ENCODE results near the gene STMND1. TPM values are rescaled to one million over a fixed set of nuclear protein-coding genes. Genes with fewer than 3 reads are reported as not detected.

Gene STMND1
- total and polyA plus RNA-seq, 2 of the 8 experiments (the other 6 are each of a cell fraction or from before 2014, with no cell fraction given) = not detected

DNA sequence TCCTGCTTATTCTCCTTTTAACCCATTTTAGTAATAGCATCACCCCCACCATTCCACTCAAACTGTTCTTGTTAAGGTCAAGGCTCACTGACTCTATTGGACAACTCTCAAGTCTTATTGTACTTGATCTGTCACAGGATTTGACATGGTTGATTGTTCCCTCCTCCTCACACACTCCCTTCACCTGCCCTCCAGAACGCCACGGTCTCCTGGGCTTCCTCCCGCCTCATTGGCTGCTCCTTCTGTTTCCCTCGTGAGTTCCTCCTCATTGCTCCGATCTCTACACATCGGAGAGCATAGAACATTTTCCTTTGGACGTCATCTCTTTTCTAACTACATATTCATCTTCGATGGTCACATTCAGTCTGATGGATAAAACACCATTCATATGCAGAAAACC lies 55.1 kb downstream of the STMND1 start (continued):
- no peak for TF ChIP-seq RBBP5 (IDR thresholded peaks at IDR 0.05; ENCODE audit: borderline replicate concordance, low read depth, low read length)
- no peak for TF ChIP-seq GABPA (IDR thresholded peaks at IDR 0.05; ENCODE audit: borderline replicate concordance, insufficient read depth, low read length)
- no peak for TF ChIP-seq CBX5 (IDR thresholded peaks at IDR 0.05; ENCODE audit: low read depth, low read length)
- TF ChIP-seq ASH2L (IDR thresholded peaks at IDR 0.05; ENCODE audit: low read length) = no peak
- TF ChIP-seq BACH1 (IDR thresholded peaks at IDR 0.05; ENCODE audit: low read length) = no peak
- TF ChIP-seq POLR2AphosphoS5 (IDR thresholded peaks at IDR 0.05; ENCODE audit: low read depth, low read length) = no peak
- TF ChIP-seq BCL11A (IDR thresholded peaks at IDR 0.05; ENCODE audit: low read depth in 2 of 2, low read length in 2 of 2) = no peak
- no peak for TF ChIP-seq CHD2 (IDR thresholded peaks at IDR 0.05; ENCODE audit: low read length)
- no peak for TF ChIP-seq NANOG (IDR thresholded peaks at IDR 0.05; ENCODE audit: insufficient read depth, low read depth, low read length, poor library complexity, severe bottlenecking)
- no peak for TF ChIP-seq MAFK (IDR thresholded peaks at IDR 0.05; ENCODE audit: low read depth, low read length)
- TF ChIP-seq SRF (IDR thresholded peaks at IDR 0.05; ENCODE audit: low read depth, low read length) = no peak

All from H1 (cell line).